PC-3 (cell line): ENCODE results near the gene MORC1. TPM values are rescaled to one million over a fixed set of nuclear protein-coding genes. Genes with fewer than 3 reads are reported as not detected.

Source experiments
- ATAC-seq: fragments of 200-7000 bp; cut with Tn5 transposase; 2 replicates; pipeline ENCODE4 v1.9.1; 2020; ENCODE audit warnings: mild to moderate bottlenecking, moderate library complexity
- BruUV-seq: library from RNA; stranded (reverse); fragments of 400-500 nt; replicated peaks from 2 replicates; lab custom pipeline; 2021; lab: Mats Ljungman, UMichigan
- CTCF ChIA-PET: fragments of 300-600 bp; sonication (Branson Sonifier 250); formaldehyde crosslinking; loops from one replicate; lab custom pipeline; 2022; ENCODE audit warnings: antibody characterized with exemption; lab: Charles Lee
- POLR2A ChIA-PET: fragments of 300-600 bp; sonication (Branson Sonifier 250); formaldehyde crosslinking; loops from one replicate; lab custom pipeline; 2022; ENCODE audit warnings: antibody characterized with exemption; ENCODE audit not compliant: unreplicated experiment; lab: Charles Lee
- DNase-seq: peaks from one replicate; pipeline ENCODE4 v3.0.0-alpha.2; 2015
- H2AFZ ChIP-seq: fragments of 300-600 bp; sonication (generic); 2 replicates; pipeline ENCODE4 v1.6.0; 2016; ENCODE audit warnings: antibody characterized with exemption, low read length
- H3F3A ChIP-seq: fragments of 300-600 bp; sonication (generic); one replicate; pipeline ENCODE4 v1.6.0; 2017; ENCODE audit warnings: antibody characterized with exemption, low read length, control low read depth, mild to moderate bottlenecking; ENCODE audit not compliant: unreplicated experiment
- H3K27ac ChIP-seq: fragments of 300-600 bp; sonication (generic); 2 replicates; pipeline ENCODE4 v1.5.1; 2016; ENCODE audit warnings: mild to moderate bottlenecking, low read length
- H3K27me3 ChIP-seq: fragments of 300-600 bp; sonication (generic); 2 replicates; pipeline ENCODE4 v1.6.1; 2016; ENCODE audit warnings: low read length, mixed read lengths
- H3K36me3 ChIP-seq: fragments of 300-600 bp; sonication (generic); 2 replicates; pipeline ENCODE4 v1.6.1; 2016; ENCODE audit warnings: low read depth, mixed run types, low read length, mixed read lengths
- H3K4me1 ChIP-seq: fragments of 300-600 bp; sonication (generic); 2 replicates; pipeline ENCODE4 v1.5.1; 2016; ENCODE audit warnings: low read length; ENCODE audit not compliant: insufficient read depth
- H3K4me2 ChIP-seq: fragments of 300-600 bp; sonication (generic); 2 replicates; pipeline ENCODE4 v1.6.0; 2016; ENCODE audit warnings: low read length
- H3K4me3 ChIP-seq: fragments of 300-600 bp; sonication (generic); 2 replicates; pipeline ENCODE4 v1.5.1; 2016; ENCODE audit warnings: mild to moderate bottlenecking, low read length, mixed read lengths
- H3K79me2 ChIP-seq: fragments of 300-600 bp; sonication (generic); 2 replicates; pipeline ENCODE4 v1.6.1; 2017; ENCODE audit warnings: low read length, mixed read lengths
- H3K9ac ChIP-seq: fragments of 300-600 bp; sonication (generic); 2 replicates; pipeline ENCODE4 v1.6.0; 2016; ENCODE audit warnings: mild to moderate bottlenecking, low read length
- H3K9me2 ChIP-seq: fragments of 300-600 bp; sonication (generic); replicated peaks from 2 replicates; pipeline ENCODE4 v1.6.1; 2016; ENCODE audit warnings: mixed run types, low read length, mixed read lengths
- H3K9me3 ChIP-seq: fragments of 300-600 bp; sonication (generic); 2 replicates; pipeline ENCODE4 v1.6.1; 2016; ENCODE audit warnings: low read length, mixed read lengths
- H4K20me1 ChIP-seq: fragments of 300-600 bp; sonication (generic); 2 replicates; pipeline ENCODE4 v1.6.1; 2016; ENCODE audit warnings: low read length, mixed read lengths
- CTCF ChIP-seq: fragments of 300-600 bp; sonication (generic); conservative IDR thresholded peaks from 2 replicates; pipeline ENCODE4 v1.5.1; 2017; ENCODE audit warnings: antibody characterized with exemption, low read depth, mild to moderate bottlenecking, low read length
- EZH2 ChIP-seq: fragments of 300-600 bp; sonication (generic); IDR thresholded peaks from one replicate; pipeline ENCODE4 v1.6.1; 2017; ENCODE audit warnings: antibody characterized with exemption, mild to moderate bottlenecking, low read length; ENCODE audit not compliant: unreplicated experiment
- EZH2phosphoT487 ChIP-seq: fragments of 300-600 bp; sonication (generic); IDR thresholded peaks from 2 replicates; pipeline ENCODE4 v1.6.1; 2018; ENCODE audit warnings: mild to moderate bottlenecking, antibody characterized with exemption, low read length, borderline replicate concordance
- intact Hi-C: fragments of 100-400 bp; cut with micrococcal nuclease; formaldehyde crosslinking; loops from 2 replicates; pipeline ENCODE4 v1.9.0; 2023
- total RNA-seq: library from RNA; depleted of rRNA; stranded (reverse); fragments of >200 nt; gene quantifications from 2 replicates; pipeline ENCODE4 v1.2.3, GENCODE V29; 2014

The MORC1 gene
- total RNA-seq, 1 experiment from 2014 or later = not detected

GRCh38 chr3:109116031-109116430, 1.9 kb downstream of the MORC1 start:
- Histone ChIP-seq H3K79me2 (no peaks in the 10 kb centered on the region), H3K9ac (no peak overlapping the region), H3K27ac (no peak overlapping the region), H2AFZ (no peak overlapping the region), H3K4me2 (no peak overlapping the region), H3K4me3 (no peak overlapping the region), H3K4me1 (peaks cover under 1% of the 10 kb centered on the region; the same call in 1 of the 2 replicates), H3K27me3 (peaks cover 31% of the 10 kb centered on the region; the same call in 1 of the 2 replicates), H4K20me1 (no peaks in the 10 kb centered on the region), H3K36me3 (no peaks in the 10 kb centered on the region), H3K9me2 (no peaks in the 10 kb centered on the region), H3F3A (no peaks in the 10 kb centered on the region), H3K9me3 (no peaks in the 10 kb centered on the region)
- BruUV-seq = no TSS peak
- TF ChIP-seq CTCF (no peak), EZH2phosphoT487 (no peak), EZH2 (no peak)
- CTCF ChIA-PET = no interaction called here
- intact Hi-C loops = no loop called here
- no peak for ATAC-seq
- no peak for DNase-seq
- POLR2A ChIA-PET = no interaction called here

- Histone ChIP-seq H3K4me1 (no peaks in the 10 kb centered on the region), H3K36me3 (no peaks in the 10 kb centered on the region), H3K4me3 (no peak overlapping the region), H3K4me2 (no peak overlapping the region), H3K9ac (no peak overlapping the region), H3K27ac (no peak overlapping the region), H4K20me1 (no peaks in the 10 kb centered on the region), H3K27me3 (peaks cover 31% of the 10 kb centered on the region; the same call in 1 of the 2 replicates), H3K9me2 (no peaks in the 10 kb centered on the region), H2AFZ (no peak overlapping the region), H3K9me3 (no peaks in the 10 kb centered on the region), H3F3A (no peaks in the 10 kb centered on the region), H3K79me2 (no peaks in the 10 kb centered on the region)
- no peak for ATAC-seq
- no peak for DNase-seq
- intact Hi-C loops = no loop called here
- ChIA-PET POLR2A (no interaction called here), CTCF (no interaction called here)
- no TSS peak for BruUV-seq
- TF ChIP-seq EZH2phosphoT487 = no peak
- TF ChIP-seq EZH2 = no peak
- no peak for TF ChIP-seq CTCF
Observed at GRCh38 chr3:109115451-109115850, 2.5 kb downstream of the MORC1 start.

GRCh38 chr3:109114746-109115145, 3.2 kb downstream of the MORC1 start:
- no peak overlapping the region for H3K27ac ChIP-seq
- no TSS peak for BruUV-seq
- ChIA-PET CTCF (no interaction called here), POLR2A (no interaction called here)
- H3K9ac ChIP-seq = no peak overlapping the region
- no peak overlapping the region for H3K4me2 ChIP-seq
- H3K79me2 ChIP-seq = no peaks in the 10 kb centered on the region
- H3K9me3 ChIP-seq = no peaks in the 10 kb centered on the region
- no peaks in the 10 kb centered on the region for H4K20me1 ChIP-seq
- no peaks in the 10 kb centered on the region for H3K4me1 ChIP-seq
- TF ChIP-seq EZH2phosphoT487 = no peak
- no peak for TF ChIP-seq EZH2
- TF ChIP-seq CTCF = no peak
- ATAC-seq (no peak), DNase-seq (no peak)
- no peak overlapping the region for H2AFZ ChIP-seq
- intact Hi-C loops = no loop called here
- no peaks in the 10 kb centered on the region for H3K36me3 ChIP-seq
- H3F3A ChIP-seq = no peaks in the 10 kb centered on the region
- H3K4me3 ChIP-seq = no peak overlapping the region
- peaks cover 35% of the 10 kb centered on the region for H3K27me3 ChIP-seq
- no peaks in the 10 kb centered on the region for H3K9me2 ChIP-seq
